Motor neuron (in vitro differentiated cells): Measurements from ENCODE around the gene HPN. TPM values are rescaled to one million over a fixed set of nuclear protein-coding genes. Genes with fewer than 3 reads are reported as not detected.

Experiments used
- total RNA-seq, 8 experiments: library from RNA; unstranded; fragments of 300-600 nt; gene quantifications; 2 replicates each; pipeline versions ENCODE4 v1.2.3 to v1.2.4, GENCODE V29; 2022

HPN gene
- total RNA-seq, 8 experiments from 2014 or later = 0.09 to 0.95 (median 0.45) TPM; not detected in 1

Other genes starting within 250 kb of the HPN start
- 1 to 10 TPM; 4.3 to 8.3 (median 6.9) TPM for gene ZNF30, start 114.8 kb upstream of the HPN start, total RNA-seq
- 1 to 10 TPM; 2.4 to 5.2 (median 4.2) TPM for gene ZNF792, start 77.5 kb upstream of the HPN start, total RNA-seq
- 10 to 100 TPM in 7 of 8 experiments, 1 to 10 TPM in 1; 2.7 to 93.1 (median 44.5) TPM for gene GRAMD1A, start 41.4 kb upstream of the HPN start, total RNA-seq
- 1 to 10 TPM in 6 of 8 experiments, under 1 TPM in 2; 0.65 to 7.0 (median 2.1) TPM for gene SCN1B, start 11.3 kb upstream of the HPN start, total RNA-seq
- 1 to 10 TPM in 4 of 8 experiments, under 1 TPM in 1, not detected in 3; 0.25 to 2.0 (median 1.1) TPM for gene FXYD3, start 74.1 kb downstream of the HPN start, total RNA-seq
- 1 to 10 TPM in 7 of 8 experiments, under 1 TPM in 1; 0.49 to 3.5 (median 1.7) TPM for gene LGI4, start 93.3 kb downstream of the HPN start, total RNA-seq
- gene FXYD1, start 97.1 kb downstream of the HPN start, total RNA-seq = 10 to 100 TPM in 2 of 8 experiments, 1 to 10 TPM in 6; 1.2 to 10.7 (median 3.1) TPM
- 10 to 100 TPM in 3 of 8 experiments, 1 to 10 TPM in 3, not detected in 2; 1.1 to 27.8 (median 14.5) TPM for gene FXYD7, start 101.5 kb downstream of the HPN start, total RNA-seq
- gene FXYD5, start 113.0 kb downstream of the HPN start, total RNA-seq = 100 to 1,000 TPM in 1 of 8 experiments, 10 to 100 TPM in 5, 1 to 10 TPM in 2; 7.1 to 201 (median 14.7) TPM
- not detected for gene FAM187B, start 187.0 kb downstream of the HPN start, total RNA-seq
- gene LSR, start 207.3 kb downstream of the HPN start, total RNA-seq = 1 to 10 TPM; 1.1 to 8.6 (median 2.6) TPM
- gene USF2, start 227.2 kb downstream of the HPN start, total RNA-seq = 10 to 100 TPM; 37.2 to 74.3 (median 64.5) TPM
- gene HAMP, start 240.8 kb downstream of the HPN start, total RNA-seq = under 1 TPM in 6 of 8 experiments, not detected in 2; 0.15 to 0.62 (median 0.24) TPM